HCEC 1CT (cell line): Measurements from ENCODE around the gene ADAM10.
"Not testable (repeated sequence)": the region's sequence is repeated elsewhere in the genome, so short reads cannot be mapped to it uniquely, and the experiment has no call there.

Experiments used
- DNase-seq: peaks from one replicate; pipeline ENCODE4 v3.0.0-alpha.2; 2017

ADAM10 gene

GRCh38 chr15:58749532-58750337 is at the start of gene ADAM10:
ADAM10 (minus strand) TSS chr15:58749707; CDS start chr15:58749534, 173 bp downstream.
- peak; percentile 99 for DNase-seq

- no peak for DNase-seq
Observed at GRCh38 chr15:58797505-58797904, 48.0 kb upstream of the ADAM10 start.

GRCh38 chr15:58795825-58796224 is 46.3 kb upstream of the ADAM10 start:
- DNase-seq, result no peak

- DNase-seq, result no peak
Observed at GRCh38 chr15:58793862-58794261, 44.4 kb upstream of the ADAM10 start.

- DNase-seq, result no peak
Observed at GRCh38 chr15:58788056-58788710, 38.7 kb upstream of the ADAM10 start.

GRCh38 chr15:58785355-58785754 is 35.8 kb upstream of the ADAM10 start:
- DNase-seq, result no peak

- no peak for DNase-seq
Observed at GRCh38 chr15:58779554-58779953, 30.0 kb upstream of the ADAM10 start.

GRCh38 chr15:58777107-58777506 is 27.6 kb upstream of the ADAM10 start:
- DNase-seq, result no peak

- DNase-seq, result no peak
Observed at GRCh38 chr15:58775402-58775801, 25.9 kb upstream of the ADAM10 start.

GRCh38 chr15:58773024-58773423 is 23.5 kb upstream of the ADAM10 start:
- DNase-seq, result no peak

GRCh38 chr15:58771621-58772250 is 22.2 kb upstream of the ADAM10 start:
- peak; percentile 31 for DNase-seq

GRCh38 chr15:58770857-58771620 is 21.5 kb upstream of the ADAM10 start, which contains the start of gene MINDY2:
MINDY2 (plus strand) TSS chr15:58771302; CDS start chr15:58771396, 94 bp downstream.
- DNase-seq, result peak; percentile 100

GRCh38 chr15:58770519-58770856 is 21.0 kb upstream of the ADAM10 start:
- peak; percentile 75 for DNase-seq

- DNase-seq, result not testable (repeated sequence)
Observed at GRCh38 chr15:58768601-58769004, 19.1 kb upstream of the ADAM10 start.

- no peak for DNase-seq
Observed at GRCh38 chr15:58766290-58766689, 16.8 kb upstream of the ADAM10 start.

- DNase-seq, result no peak
Observed at GRCh38 chr15:58764468-58764867, 15.0 kb upstream of the ADAM10 start.

GRCh38 chr15:58762731-58763130 is 13.2 kb upstream of the ADAM10 start:
- DNase-seq, result no peak

GRCh38 chr15:58762285-58762684 is 12.8 kb upstream of the ADAM10 start:
- no peak for DNase-seq

GRCh38 chr15:58761010-58761388 is 11.5 kb upstream of the ADAM10 start:
- no peak for DNase-seq

- DNase-seq, result no peak
Observed at GRCh38 chr15:58760385-58761009, 11.0 kb upstream of the ADAM10 start.

- DNase-seq, result peak; percentile 43
Observed at GRCh38 chr15:58758141-58758540, 8.6 kb upstream of the ADAM10 start.

- no peak for DNase-seq
Observed at GRCh38 chr15:58755956-58756355, 6.4 kb upstream of the ADAM10 start.

GRCh38 chr15:58755350-58755749 is 5.8 kb upstream of the ADAM10 start:
- DNase-seq, result no peak
